Sigmoid colon (tissue), 7 donors: Measurements from ENCODE around the gene SPRR5. TPM values are rescaled to one million over a fixed set of nuclear protein-coding genes. Genes with fewer than 3 reads are reported as not detected.

Experiments
- DNase-seq: peaks from one replicate; pipeline ENCODE4 v3.0.0-alpha.2; 2019
- H3K27ac ChIP-seq, 4 donors: fragments of 200-600 bp; sonication (generic); one replicate each; pipeline ENCODE4 v1.5.1; 2016 to 2019; ENCODE audit warnings: mild to moderate bottlenecking in 1 of 4
- H3K27me3 ChIP-seq, 3 donors: fragments of 200-600 bp; sonication (generic); one replicate each; pipeline ENCODE4 v1.5.1; 2019; ENCODE audit warnings: mild to moderate bottlenecking in 1 of 3
- H3K36me3 ChIP-seq, 4 donors: fragments of 200-600 bp; sonication (generic); one replicate each; pipeline ENCODE4 v1.5.1; 2016 to 2019
- H3K4me1 ChIP-seq, 4 donors: fragments of 200-600 bp; sonication (generic); one replicate each; pipeline ENCODE4 v1.5.1; 2017 to 2019
- H3K4me3 ChIP-seq, 4 donors: fragments of 200-600 bp; sonication (generic); one replicate each; pipeline ENCODE4 v1.5.1; 2017 to 2019; ENCODE audit warnings: mild to moderate bottlenecking in 2 of 4, moderate library complexity in 1 of 4
- H3K9me3 ChIP-seq, 4 donors: fragments of 200-600 bp in 3 of 4; sonication (generic) in 3 of 4; one replicate each; pipeline versions ENCODE4 v1.5.1 to v1.6.1; 2013 to 2019
- CTCF ChIP-seq, 4 experiments: fragments of 450-650 bp in 3 of 4; fragments of 200-600 bp in 1 of 4; IDR thresholded peaks; one replicate each; pipeline ENCODE4 v1.5.1; 2016 to 2019; ENCODE audit warnings: antibody characterized with exemption in 4 of 4, mild to moderate bottlenecking in 3 of 4, moderate library complexity in 2 of 4
- EP300 ChIP-seq, 4 donors: sonication (generic); formaldehyde crosslinking; IDR thresholded peaks; one replicate each; pipeline ENCODE4 v1.6.1; 2017; ENCODE audit warnings: antibody characterized with exemption in 4 of 4
- POLR2A ChIP-seq, 2 donors: fragments of 450-650 bp; IDR thresholded peaks; one replicate each; pipeline ENCODE4 v1.6.1; 2016; ENCODE audit warnings: antibody characterized with exemption in 2 of 2, mild to moderate bottlenecking in 2 of 2, moderate library complexity in 2 of 2
- POLR2AphosphoS5 ChIP-seq, 4 donors: sonication (generic); formaldehyde crosslinking; IDR thresholded peaks; one replicate each; pipeline ENCODE4 v1.6.1; 2017; ENCODE audit warnings: antibody characterized with exemption in 4 of 4
- WGBS, 2 donors: extraction: QIAGEN DNeasy Blood & Tissue Kit; methylation state at CpG; one replicate each; pipeline ENCODE4 v1.1.7; 2013; 5-methylcytosine and 5-hydroxymethylcytosine counted together
- intact Hi-C: fragments of 100-400 bp; cut with DNase I; formaldehyde crosslinking; loops from one replicate; pipeline ENCODE4 v1.15.1; 2023
- polyA plus RNA-seq, 3 donors: library from polyadenylated mRNA; stranded (reverse); fragments of 200-250 nt; gene quantifications; one replicate each; pipeline ENCODE4 v1.2.3, GENCODE V29; 2013
- total RNA-seq, 4 donors: library from RNA; depleted of rRNA; stranded (reverse); fragments of >200 nt; gene quantifications; one replicate each; pipeline ENCODE4 v1.1.0, GENCODE V29; 2016
- donor health status: healthy with polysubstance abuse.
- donor health status: Bipolar disorder and iron deficiency.
- donor health status: healthy.

Gene SPRR5
- total and polyA plus RNA-seq, 7 donors, result not detected

- WGBS, 2 donors, result 14 to 64% methylated on average over 7 of the region's 7 CpGs
- no peaks in the 10 kb centered on the region for H3K36me3 ChIP-seq
- TF ChIP-seq EP300 (IDR thresholded peaks at IDR 0.05) (no peak), POLR2A (IDR thresholded peaks at IDR 0.05) (no peak), CTCF (IDR thresholded peaks at IDR 0.05) (no peak), POLR2AphosphoS5 (IDR thresholded peaks at IDR 0.05) (no peak)
- no peak overlapping the region for H3K27ac ChIP-seq
- H3K27me3 ChIP-seq, result no peaks in the 10 kb centered on the region
- no peaks in the 10 kb centered on the region for H3K4me1 ChIP-seq
- no peak overlapping the region for H3K4me3 ChIP-seq
- intact Hi-C loops, result no loop called here
- DNase-seq, result no peak
- no peaks in the 10 kb centered on the region for H3K9me3 ChIP-seq
Measured at GRCh38 chr1:152967201-152967600, 20.2 kb downstream of the SPRR5 start.

GRCh38 chr1:152968248-152968647 is 21.2 kb downstream of the SPRR5 start:
- no peak overlapping the region for H3K27ac ChIP-seq
- intact Hi-C loops, result no loop called here
- no peak for DNase-seq
- H3K27me3 ChIP-seq, result no peaks in the 10 kb centered on the region
- no peak for TF ChIP-seq POLR2AphosphoS5 (IDR thresholded peaks at IDR 0.05)
- no peaks in the 10 kb centered on the region for H3K4me1 ChIP-seq
- H3K4me3 ChIP-seq, result no peak overlapping the region
- H3K9me3 ChIP-seq, result no peaks in the 10 kb centered on the region
- no peaks in the 10 kb centered on the region for H3K36me3 ChIP-seq
- WGBS, 2 donors, result 44 to 63% methylated on average over 2 of the region's 2 CpGs

GRCh38 chr1:152969036-152969435 is 22.0 kb downstream of the SPRR5 start:
- Histone ChIP-seq H3K27me3 (no peaks in the 10 kb centered on the region), H3K9me3 (no peaks in the 10 kb centered on the region), H3K27ac (no peak overlapping the region), H3K36me3 (no peaks in the 10 kb centered on the region), H3K4me1 (no peaks in the 10 kb centered on the region), H3K4me3 (no peak overlapping the region)
- intact Hi-C loops, result no loop called here
- TF ChIP-seq CTCF (IDR thresholded peaks at IDR 0.05) (no peak), POLR2AphosphoS5 (IDR thresholded peaks at IDR 0.05) (no peak), EP300 (IDR thresholded peaks at IDR 0.05) (no peak), POLR2A (IDR thresholded peaks at IDR 0.05) (no peak)
- WGBS, 2 donors, result 66 to 83% methylated on average over 2 of the region's 2 CpGs
- no peak for DNase-seq

GRCh38 chr1:152970495-152970894 is 23.5 kb downstream of the SPRR5 start, which contains the start of gene SPRR4:
SPRR4 (plus strand) TSS chr1:152970648; CDS start chr1:152971891, 1,243 bp downstream.
- no peaks in the 10 kb centered on the region for H3K27me3 ChIP-seq
- H3K4me3 ChIP-seq, result no peak within 1 kb of the TSS
- no peaks in the 10 kb centered on the region for H3K4me1 ChIP-seq
- WGBS, 2 donors, result 90 to 91% methylated on average over 6 of the region's 6 CpGs
- no peak for DNase-seq
- intact Hi-C loops, result no loop called here
- H3K36me3 ChIP-seq, result no peaks in the 10 kb centered on the region
- H3K27ac ChIP-seq, result no peak within 1 kb of the TSS
- TF ChIP-seq POLR2AphosphoS5 (IDR thresholded peaks at IDR 0.05) (no peak), POLR2A (IDR thresholded peaks at IDR 0.05) (no peak), EP300 (IDR thresholded peaks at IDR 0.05) (no peak), CTCF (IDR thresholded peaks at IDR 0.05) (no peak)
- H3K9me3 ChIP-seq, result no peaks in the 10 kb centered on the region

GRCh38 chr1:152972196-152972886 is 25.3 kb downstream of the SPRR5 start:
- Histone ChIP-seq H3K36me3 (no peaks in the 10 kb centered on the region), H3K27me3 (no peaks in the 10 kb centered on the region), H3K27ac (no peak overlapping the region), H3K9me3 (no peaks in the 10 kb centered on the region), H3K4me3 (no peak overlapping the region), H3K4me1 (no peaks in the 10 kb centered on the region)
- TF ChIP-seq CTCF (IDR thresholded peaks at IDR 0.05) (no peak), EP300 (IDR thresholded peaks at IDR 0.05) (no peak), POLR2AphosphoS5 (IDR thresholded peaks at IDR 0.05) (no peak), POLR2A (IDR thresholded peaks at IDR 0.05) (no peak)
- 71 to 79% methylated on average over 4 of the region's 4 CpGs for WGBS, 2 donors
- intact Hi-C loops, result no loop called here
- DNase-seq, result no peak
